Measurements from ENCODE around the gene GCNA. TPM values are rescaled to one million over a fixed set of nuclear protein-coding genes. Genes with fewer than 3 reads are reported as not detected.

GCNA gene
- total and polyA plus RNA-seq, 12 donors = 0.53 to 2.7 (median 1.4) TPM

DNA sequence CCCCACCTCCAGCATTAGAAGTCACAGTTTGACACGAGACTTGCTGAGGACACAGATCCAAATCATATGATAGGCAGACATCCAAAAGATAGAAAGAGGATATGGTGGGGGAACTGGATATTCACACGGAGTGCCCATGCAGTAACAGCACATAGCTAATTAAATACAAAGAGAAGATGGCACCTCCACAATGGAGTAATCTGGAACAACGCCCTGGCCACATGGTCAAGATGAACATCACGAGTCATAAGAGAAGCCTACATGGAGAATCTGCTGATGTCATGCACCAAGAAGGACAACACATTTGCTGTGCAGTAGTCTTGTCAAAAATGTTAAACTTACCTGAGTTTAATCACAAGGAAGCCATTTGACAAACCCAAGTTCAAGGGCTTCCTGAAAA lies 79.0 kb downstream of the GCNA start:
- WGBS, 2 donors = 86 to 87% methylated on average over 4 of the region's 4 CpGs
- ATAC-seq (no peak), DNase-seq (no peak)
- H3K27me3 ChIP-seq = no peaks in the 10 kb centered on the region
- intact Hi-C loops (cut with DNase I) = no loop called here
- no peaks in the 10 kb centered on the region for H3K36me3 ChIP-seq
- no peaks in the 10 kb centered on the region for H3K9me3 ChIP-seq
- H3K4me3 ChIP-seq = no peak overlapping the region
- no peaks in the 10 kb centered on the region for H3K4me1 ChIP-seq
- TF ChIP-seq, protein P1, sequence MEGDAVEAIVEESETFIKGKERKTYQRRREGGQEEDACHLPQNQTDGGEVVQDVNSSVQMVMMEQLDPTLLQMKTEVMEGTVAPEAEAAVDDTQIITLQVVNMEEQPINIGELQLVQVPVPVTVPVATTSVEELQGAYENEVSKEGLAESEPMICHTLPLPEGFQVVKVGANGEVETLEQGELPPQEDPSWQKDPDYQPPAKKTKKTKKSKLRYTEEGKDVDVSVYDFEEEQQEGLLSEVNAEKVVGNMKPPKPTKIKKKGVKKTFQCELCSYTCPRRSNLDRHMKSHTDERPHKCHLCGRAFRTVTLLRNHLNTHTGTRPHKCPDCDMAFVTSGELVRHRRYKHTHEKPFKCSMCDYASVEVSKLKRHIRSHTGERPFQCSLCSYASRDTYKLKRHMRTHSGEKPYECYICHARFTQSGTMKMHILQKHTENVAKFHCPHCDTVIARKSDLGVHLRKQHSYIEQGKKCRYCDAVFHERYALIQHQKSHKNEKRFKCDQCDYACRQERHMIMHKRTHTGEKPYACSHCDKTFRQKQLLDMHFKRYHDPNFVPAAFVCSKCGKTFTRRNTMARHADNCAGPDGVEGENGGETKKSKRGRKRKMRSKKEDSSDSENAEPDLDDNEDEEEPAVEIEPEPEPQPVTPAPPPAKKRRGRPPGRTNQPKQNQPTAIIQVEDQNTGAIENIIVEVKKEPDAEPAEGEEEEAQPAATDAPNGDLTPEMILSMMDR (IDR thresholded peaks at IDR 0.05) = no peak
- H3K27ac ChIP-seq = no peak overlapping the region

- TF ChIP-seq, protein P1 (IDR thresholded peaks at IDR 0.05) = no peak
- Histone ChIP-seq H3K4me3 (no peak overlapping the region), H3K9me3 (no peaks in the 10 kb centered on the region), H3K4me1 (no peaks in the 10 kb centered on the region), H3K36me3 (no peaks in the 10 kb centered on the region), H3K27me3 (no peaks in the 10 kb centered on the region), H3K27ac (no peak overlapping the region)
- intact Hi-C loops (cut with DNase I) = no loop called here
- no peak for ATAC-seq
- 75 to 78% methylated on average over 3 of the region's 3 CpGs for WGBS, 2 donors
- no peak for DNase-seq
These were observed 81.1 kb downstream of the GCNA start for GRCh38 chrX:71659342-71659741.

GRCh38 chrX:71659959-71660358 lies 81.7 kb downstream of the GCNA start:
- no peak for ATAC-seq
- DNase-seq = no peak
- H3K4me3 ChIP-seq = no peak overlapping the region
- H3K27ac ChIP-seq = no peak overlapping the region
- H3K27me3 ChIP-seq = no peaks in the 10 kb centered on the region
- H3K4me1 ChIP-seq = no peaks in the 10 kb centered on the region
- no peaks in the 10 kb centered on the region for H3K9me3 ChIP-seq
- WGBS, 2 donors = 93 to 97% methylated on average over 4 to 6 of the region's 6 CpGs
- TF ChIP-seq, protein P1 (IDR thresholded peaks at IDR 0.05) = no peak
- no peaks in the 10 kb centered on the region for H3K36me3 ChIP-seq
- intact Hi-C loops (cut with DNase I) = no loop called here

DNA sequence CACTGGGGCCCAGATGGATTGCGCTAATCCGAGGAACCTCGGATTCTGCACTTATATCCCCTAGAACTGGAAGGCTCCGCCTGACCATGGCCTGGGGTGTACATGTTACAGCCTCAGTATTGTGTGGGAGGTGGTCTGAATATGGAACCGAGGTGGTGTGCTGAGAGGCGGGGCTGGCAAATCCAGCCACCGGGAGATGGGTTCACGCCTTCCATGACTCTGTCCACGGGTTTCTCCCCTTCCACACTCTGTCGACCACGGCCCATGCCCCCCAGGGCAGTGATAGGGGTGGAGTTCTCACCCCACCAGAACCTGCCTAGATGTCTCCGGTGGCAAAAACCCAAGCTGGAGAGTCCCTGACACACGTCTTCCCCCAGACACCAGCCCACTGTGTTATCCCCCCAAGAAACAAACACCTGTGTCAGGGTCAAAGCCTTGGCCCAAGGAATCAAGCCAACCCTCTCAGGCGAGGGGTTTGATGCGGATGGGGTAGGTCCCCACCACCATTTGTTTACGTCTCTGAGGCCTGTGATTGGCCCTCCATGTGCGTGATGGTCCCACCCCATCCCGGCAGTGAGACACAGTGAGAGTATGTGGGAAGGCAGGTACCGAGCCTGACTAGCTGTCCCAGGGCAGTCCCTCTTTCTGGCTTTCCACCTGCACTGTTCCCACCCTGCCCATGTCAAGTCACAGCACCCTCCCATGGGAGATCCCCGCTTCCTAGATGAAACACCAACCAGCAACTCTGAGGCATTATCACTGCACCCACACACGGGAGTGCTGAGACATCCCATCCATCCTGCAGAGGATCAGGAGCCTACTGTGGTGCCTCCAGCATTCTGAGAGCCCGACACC lies 82.6 kb downstream of the GCNA start:
- Histone ChIP-seq H3K4me3 (no peak overlapping the region), H3K36me3 (no peaks in the 10 kb centered on the region), H3K9me3 (no peaks in the 10 kb centered on the region), H3K27ac (no peak overlapping the region), H3K4me1 (no peaks in the 10 kb centered on the region), H3K27me3 (no peaks in the 10 kb centered on the region)
- ATAC-seq (no peak), DNase-seq (no peak)
- intact Hi-C loops (cut with DNase I) = no loop called here
- TF ChIP-seq, protein P1 (IDR thresholded peaks at IDR 0.05) = no peak
- 85 to 86% methylated on average over 21 to 22 of the region's 22 CpGs for WGBS, 2 donors
